GM23338 (cell line): ENCODE data around the gene STN1. TPM values are rescaled to one million over a fixed set of nuclear protein-coding genes. Genes with fewer than 3 reads are reported as not detected.

Source experiments
- ATAC-seq: fragments of 200-7000 bp; cut with Tn5 transposase; 3 replicates; pipeline ENCODE4 v1.9.1; 2020
- DNase-seq: peaks from one replicate; pipeline ENCODE4 v3.0.0-alpha.2; 2015; ENCODE audit warnings: low spot score
- H2AFZ ChIP-seq: fragments of 200-600 bp; sonication (generic); 2 replicates; pipeline ENCODE4 v1.8.0; 2016; ENCODE audit warnings: antibody characterized with exemption, mild to moderate bottlenecking, moderate library complexity
- H3F3A ChIP-seq: fragments of 200-600 bp; sonication (generic); replicated peaks from 2 replicates; pipeline ENCODE4 v1.8.0; 2017; ENCODE audit warnings: antibody characterized with exemption, mixed run types, low read depth
- H3K27ac ChIP-seq: fragments of 200-600 bp; sonication (generic); 2 replicates; pipeline ENCODE4 v1.6.1; 2016; ENCODE audit warnings: low read depth
- H3K27me3 ChIP-seq: fragments of 200-600 bp; sonication (generic); 2 replicates; pipeline ENCODE4 v1.8.0; 2016; ENCODE audit warnings: mild to moderate bottlenecking, mixed run types, moderate library complexity; ENCODE audit not compliant: insufficient read depth
- H3K36me3 ChIP-seq: fragments of 200-600 bp; sonication (generic); 2 replicates; pipeline ENCODE4 v1.8.0; 2016; ENCODE audit warnings: mild to moderate bottlenecking; ENCODE audit not compliant: insufficient read depth
- H3K4me1 ChIP-seq: fragments of 200-600 bp; sonication (generic); 2 replicates; pipeline ENCODE4 v1.8.0; 2016; ENCODE audit warnings: mild to moderate bottlenecking, moderate library complexity; ENCODE audit not compliant: insufficient read depth
- H3K4me2 ChIP-seq: fragments of 200-600 bp; sonication (generic); 2 replicates; pipeline ENCODE4 v1.7.1; 2017; ENCODE audit warnings: mixed run types
- H3K4me3 ChIP-seq: fragments of 200-600 bp; sonication (generic); 2 replicates; pipeline ENCODE4 v1.6.1; 2016; ENCODE audit warnings: mixed run types
- H3K79me2 ChIP-seq: fragments of 200-600 bp; sonication (generic); replicated peaks from 2 replicates; pipeline ENCODE4 v1.8.0; 2017; ENCODE audit warnings: mild to moderate bottlenecking; ENCODE audit not compliant: insufficient read depth
- H3K9me2 ChIP-seq: fragments of 200-600 bp; sonication (generic); 2 replicates; pipeline ENCODE4 v1.8.0; 2017; ENCODE audit not compliant: insufficient read depth
- H4K20me1 ChIP-seq: fragments of 200-600 bp; sonication (generic); replicated peaks from 2 replicates; pipeline ENCODE4 v1.8.0; 2017; ENCODE audit warnings: mild to moderate bottlenecking; ENCODE audit not compliant: insufficient read depth
- H3K27ac Mint-ChIP-seq: 2 replicates; pipeline ENCODE4 v1.8.0; 2020; ENCODE audit warnings: inconsistent platforms, mild to moderate bottlenecking, moderate library complexity, mixed read lengths
- H3K27me3 Mint-ChIP-seq: 3 replicates; pipeline ENCODE4 v1.8.0; 2022; ENCODE audit warnings: low read depth, mild to moderate bottlenecking, moderate library complexity, mixed read lengths, inconsistent platforms; ENCODE audit not compliant: insufficient read depth, poor library complexity
- H3K36me3 Mint-ChIP-seq: 3 replicates; pipeline ENCODE4 v1.8.0; 2021; ENCODE audit warnings: low read depth, mild to moderate bottlenecking, inconsistent platforms, moderate library complexity, mixed read lengths
- H3K4me1 Mint-ChIP-seq: 3 replicates; pipeline ENCODE4 v1.8.0; 2020; ENCODE audit warnings: mild to moderate bottlenecking, inconsistent platforms, mixed read lengths
- H3K4me3 Mint-ChIP-seq: 3 replicates; pipeline ENCODE4 v1.8.0; 2021; ENCODE audit warnings: moderate library complexity, mild to moderate bottlenecking, inconsistent platforms, mixed read lengths
- H3K9me3 Mint-ChIP-seq: 3 replicates; pipeline ENCODE4 v1.8.0; 2020; ENCODE audit warnings: moderate library complexity, mild to moderate bottlenecking, inconsistent platforms, mixed read lengths
- CREB1 ChIP-seq: fragments of 250-450 bp; sonication (Bioruptor Pico); IDR thresholded peaks from 2 replicates; pipeline ENCODE4 v1.5.0; 2020; ENCODE audit warnings: low read depth, mild to moderate bottlenecking, moderate library complexity
- EZH2 ChIP-seq: fragments of 200-600 bp; sonication (generic); IDR thresholded peaks from one replicate; pipeline ENCODE4 v1.8.0; 2017; ENCODE audit warnings: antibody characterized with exemption, mild to moderate bottlenecking, low read depth; ENCODE audit not compliant: unreplicated experiment
- EZH2phosphoT487 ChIP-seq: fragments of 200-600 bp; sonication (generic); IDR thresholded peaks from one replicate; pipeline ENCODE4 v1.8.1; 2018; ENCODE audit warnings: antibody characterized with exemption; ENCODE audit not compliant: unreplicated experiment
- NANOG ChIP-seq: IDR thresholded peaks from 2 replicates; pipeline ENCODE4 v1.6.1; 2016; ENCODE audit warnings: antibody characterized with exemption, borderline replicate concordance
- POLR2AphosphoS5 ChIP-seq: IDR thresholded peaks from 2 replicates; pipeline ENCODE4 v1.6.1; 2016; ENCODE audit warnings: antibody characterized with exemption, low read depth
- STAT1 ChIP-seq: IDR thresholded peaks from one replicate; pipeline ENCODE4 v1.6.1; 2016; ENCODE audit warnings: antibody characterized with exemption; ENCODE audit not compliant: unreplicated experiment
- ZNF114 ChIP-seq: fragments of 250-450 bp; sonication (Bioruptor Pico); IDR thresholded peaks from 2 replicates; pipeline ENCODE4 v1.5.0; 2020; ENCODE audit warnings: mild to moderate bottlenecking, moderate library complexity
- ZNF331 ChIP-seq: fragments of 250-450 bp; sonication (Bioruptor Pico); IDR thresholded peaks from 2 replicates; pipeline ENCODE4 v1.5.0; 2020; ENCODE audit warnings: low read depth, mild to moderate bottlenecking, moderate library complexity
- polyA plus RNA-seq: library from polyadenylated mRNA; unstranded; fragments of >200 nt; fragmentation: Nextera tagmentation; extraction: Ambion mirVana; gene quantifications from 2 replicates; pipeline ENCODE4 v1.2.1, GENCODE V29; 2016
- total RNA-seq: library from RNA; depleted of rRNA; stranded (reverse); fragments of >200 nt; shearing (Covaris generic); gene quantifications from 2 replicates; pipeline ENCODE4 v1.2.3, GENCODE V29; 2014
- TF ChIP-seq, protein P1 (sequence below): IDR thresholded peaks from one replicate; pipeline ENCODE4 v1.6.1; 2018; ENCODE audit warnings: antibody characterized with exemption; ENCODE audit not compliant: unreplicated experiment
- TF ChIP-seq, protein P2 (sequence below), 2 experiments: fragments of 200-600 bp in 1 of 2; sonication (generic) in 1 of 2; conservative IDR thresholded peaks; 2 replicates each; pipeline versions ENCODE4 v1.5.1 to v1.6.1; 2016 to 2017; ENCODE audit warnings: antibody characterized with exemption in 2 of 2, low read depth in 2 of 2, mild to moderate bottlenecking in 2 of 2, moderate library complexity in 1 of 2
- TF ChIP-seq, protein P3 (sequence below): fragments of 250-450 bp; sonication (Bioruptor Pico); IDR thresholded peaks from 2 replicates; pipeline ENCODE4 v1.5.0; 2020; ENCODE audit warnings: mild to moderate bottlenecking, moderate library complexity
- TF ChIP-seq, protein P4 (sequence below): IDR thresholded peaks from 2 replicates; pipeline ENCODE4 v1.6.1; 2016; ENCODE audit warnings: antibody characterized with exemption

STN1 gene
- total and polyA plus RNA-seq, 2 experiments from 2014 or later = 7.2 to 11.3 TPM

DNA sequence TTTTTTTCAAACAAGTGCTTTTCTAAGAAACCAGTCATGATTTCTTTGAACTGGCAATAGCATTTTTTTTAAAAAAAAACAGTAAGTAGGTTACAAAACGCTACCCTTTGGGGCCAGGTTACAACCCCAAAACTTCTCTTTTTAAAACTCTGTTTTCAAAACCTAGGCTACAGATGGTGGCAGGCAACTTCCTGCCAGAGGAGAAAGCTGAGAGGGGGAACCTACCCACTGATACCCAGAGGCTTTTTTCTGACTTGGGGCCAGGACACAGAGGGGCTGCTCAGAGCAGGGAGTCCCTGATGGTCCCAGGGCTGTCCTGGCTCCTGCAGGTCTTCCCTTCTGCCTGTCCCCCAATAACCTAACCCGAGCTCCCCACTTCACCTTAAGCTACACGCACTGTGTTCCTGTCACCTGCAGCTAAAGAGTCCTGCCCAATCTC is 6.9 kb downstream of the STN1 start:
- no peaks in the 10 kb centered on the region for H3F3A ChIP-seq
- no peak overlapping the region for H3K4me3 ChIP-seq
- Mint-ChIP-seq H3K27ac (peak overlapping the region; percentile 53; the same call in 1 of the 2 replicates), H3K36me3 (peaks cover 20% of the 10 kb centered on the region), H3K4me3 (no peak overlapping the region), H3K27me3 (peaks cover 6% of the 10 kb centered on the region), H3K4me1 (peaks cover 27% of the 10 kb centered on the region), H3K9me3 (peaks cover 13% of the 10 kb centered on the region)
- peaks cover 21% of the 10 kb centered on the region for H3K4me1 ChIP-seq
- no peaks in the 10 kb centered on the region for H4K20me1 ChIP-seq
- ATAC-seq = no peak
- no peaks in the 10 kb centered on the region for H3K27me3 ChIP-seq
- 0 out of 2 replicates have a peak, but pooled peaks cover 2% of the 10 kb centered on the region for H3K9me2 ChIP-seq
- TF ChIP-seq ZNF114 (CRISPR knock-in tag) (no peak), CREB1 (CRISPR knock-in tag) (no peak), ZNF331 (no peak), EZH2phosphoT487 (no peak), EZH2 (no peak), POLR2AphosphoS5 (no peak), NANOG (no peak), STAT1 (no peak)
- TF ChIP-seq, protein P1, sequence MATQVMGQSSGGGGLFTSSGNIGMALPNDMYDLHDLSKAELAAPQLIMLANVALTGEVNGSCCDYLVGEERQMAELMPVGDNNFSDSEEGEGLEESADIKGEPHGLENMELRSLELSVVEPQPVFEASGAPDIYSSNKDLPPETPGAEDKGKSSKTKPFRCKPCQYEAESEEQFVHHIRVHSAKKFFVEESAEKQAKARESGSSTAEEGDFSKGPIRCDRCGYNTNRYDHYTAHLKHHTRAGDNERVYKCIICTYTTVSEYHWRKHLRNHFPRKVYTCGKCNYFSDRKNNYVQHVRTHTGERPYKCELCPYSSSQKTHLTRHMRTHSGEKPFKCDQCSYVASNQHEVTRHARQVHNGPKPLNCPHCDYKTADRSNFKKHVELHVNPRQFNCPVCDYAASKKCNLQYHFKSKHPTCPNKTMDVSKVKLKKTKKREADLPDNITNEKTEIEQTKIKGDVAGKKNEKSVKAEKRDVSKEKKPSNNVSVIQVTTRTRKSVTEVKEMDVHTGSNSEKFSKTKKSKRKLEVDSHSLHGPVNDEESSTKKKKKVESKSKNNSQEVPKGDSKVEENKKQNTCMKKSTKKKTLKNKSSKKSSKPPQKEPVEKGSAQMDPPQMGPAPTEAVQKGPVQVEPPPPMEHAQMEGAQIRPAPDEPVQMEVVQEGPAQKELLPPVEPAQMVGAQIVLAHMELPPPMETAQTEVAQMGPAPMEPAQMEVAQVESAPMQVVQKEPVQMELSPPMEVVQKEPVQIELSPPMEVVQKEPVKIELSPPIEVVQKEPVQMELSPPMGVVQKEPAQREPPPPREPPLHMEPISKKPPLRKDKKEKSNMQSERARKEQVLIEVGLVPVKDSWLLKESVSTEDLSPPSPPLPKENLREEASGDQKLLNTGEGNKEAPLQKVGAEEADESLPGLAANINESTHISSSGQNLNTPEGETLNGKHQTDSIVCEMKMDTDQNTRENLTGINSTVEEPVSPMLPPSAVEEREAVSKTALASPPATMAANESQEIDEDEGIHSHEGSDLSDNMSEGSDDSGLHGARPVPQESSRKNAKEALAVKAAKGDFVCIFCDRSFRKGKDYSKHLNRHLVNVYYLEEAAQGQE = no peak
- TF ChIP-seq, protein P2, sequence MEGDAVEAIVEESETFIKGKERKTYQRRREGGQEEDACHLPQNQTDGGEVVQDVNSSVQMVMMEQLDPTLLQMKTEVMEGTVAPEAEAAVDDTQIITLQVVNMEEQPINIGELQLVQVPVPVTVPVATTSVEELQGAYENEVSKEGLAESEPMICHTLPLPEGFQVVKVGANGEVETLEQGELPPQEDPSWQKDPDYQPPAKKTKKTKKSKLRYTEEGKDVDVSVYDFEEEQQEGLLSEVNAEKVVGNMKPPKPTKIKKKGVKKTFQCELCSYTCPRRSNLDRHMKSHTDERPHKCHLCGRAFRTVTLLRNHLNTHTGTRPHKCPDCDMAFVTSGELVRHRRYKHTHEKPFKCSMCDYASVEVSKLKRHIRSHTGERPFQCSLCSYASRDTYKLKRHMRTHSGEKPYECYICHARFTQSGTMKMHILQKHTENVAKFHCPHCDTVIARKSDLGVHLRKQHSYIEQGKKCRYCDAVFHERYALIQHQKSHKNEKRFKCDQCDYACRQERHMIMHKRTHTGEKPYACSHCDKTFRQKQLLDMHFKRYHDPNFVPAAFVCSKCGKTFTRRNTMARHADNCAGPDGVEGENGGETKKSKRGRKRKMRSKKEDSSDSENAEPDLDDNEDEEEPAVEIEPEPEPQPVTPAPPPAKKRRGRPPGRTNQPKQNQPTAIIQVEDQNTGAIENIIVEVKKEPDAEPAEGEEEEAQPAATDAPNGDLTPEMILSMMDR (conservative IDR thresholded peaks at IDR 0.05; ENCODE audit: low read depth in 2 of 2) = no peak
- TF ChIP-seq, protein P3, sequence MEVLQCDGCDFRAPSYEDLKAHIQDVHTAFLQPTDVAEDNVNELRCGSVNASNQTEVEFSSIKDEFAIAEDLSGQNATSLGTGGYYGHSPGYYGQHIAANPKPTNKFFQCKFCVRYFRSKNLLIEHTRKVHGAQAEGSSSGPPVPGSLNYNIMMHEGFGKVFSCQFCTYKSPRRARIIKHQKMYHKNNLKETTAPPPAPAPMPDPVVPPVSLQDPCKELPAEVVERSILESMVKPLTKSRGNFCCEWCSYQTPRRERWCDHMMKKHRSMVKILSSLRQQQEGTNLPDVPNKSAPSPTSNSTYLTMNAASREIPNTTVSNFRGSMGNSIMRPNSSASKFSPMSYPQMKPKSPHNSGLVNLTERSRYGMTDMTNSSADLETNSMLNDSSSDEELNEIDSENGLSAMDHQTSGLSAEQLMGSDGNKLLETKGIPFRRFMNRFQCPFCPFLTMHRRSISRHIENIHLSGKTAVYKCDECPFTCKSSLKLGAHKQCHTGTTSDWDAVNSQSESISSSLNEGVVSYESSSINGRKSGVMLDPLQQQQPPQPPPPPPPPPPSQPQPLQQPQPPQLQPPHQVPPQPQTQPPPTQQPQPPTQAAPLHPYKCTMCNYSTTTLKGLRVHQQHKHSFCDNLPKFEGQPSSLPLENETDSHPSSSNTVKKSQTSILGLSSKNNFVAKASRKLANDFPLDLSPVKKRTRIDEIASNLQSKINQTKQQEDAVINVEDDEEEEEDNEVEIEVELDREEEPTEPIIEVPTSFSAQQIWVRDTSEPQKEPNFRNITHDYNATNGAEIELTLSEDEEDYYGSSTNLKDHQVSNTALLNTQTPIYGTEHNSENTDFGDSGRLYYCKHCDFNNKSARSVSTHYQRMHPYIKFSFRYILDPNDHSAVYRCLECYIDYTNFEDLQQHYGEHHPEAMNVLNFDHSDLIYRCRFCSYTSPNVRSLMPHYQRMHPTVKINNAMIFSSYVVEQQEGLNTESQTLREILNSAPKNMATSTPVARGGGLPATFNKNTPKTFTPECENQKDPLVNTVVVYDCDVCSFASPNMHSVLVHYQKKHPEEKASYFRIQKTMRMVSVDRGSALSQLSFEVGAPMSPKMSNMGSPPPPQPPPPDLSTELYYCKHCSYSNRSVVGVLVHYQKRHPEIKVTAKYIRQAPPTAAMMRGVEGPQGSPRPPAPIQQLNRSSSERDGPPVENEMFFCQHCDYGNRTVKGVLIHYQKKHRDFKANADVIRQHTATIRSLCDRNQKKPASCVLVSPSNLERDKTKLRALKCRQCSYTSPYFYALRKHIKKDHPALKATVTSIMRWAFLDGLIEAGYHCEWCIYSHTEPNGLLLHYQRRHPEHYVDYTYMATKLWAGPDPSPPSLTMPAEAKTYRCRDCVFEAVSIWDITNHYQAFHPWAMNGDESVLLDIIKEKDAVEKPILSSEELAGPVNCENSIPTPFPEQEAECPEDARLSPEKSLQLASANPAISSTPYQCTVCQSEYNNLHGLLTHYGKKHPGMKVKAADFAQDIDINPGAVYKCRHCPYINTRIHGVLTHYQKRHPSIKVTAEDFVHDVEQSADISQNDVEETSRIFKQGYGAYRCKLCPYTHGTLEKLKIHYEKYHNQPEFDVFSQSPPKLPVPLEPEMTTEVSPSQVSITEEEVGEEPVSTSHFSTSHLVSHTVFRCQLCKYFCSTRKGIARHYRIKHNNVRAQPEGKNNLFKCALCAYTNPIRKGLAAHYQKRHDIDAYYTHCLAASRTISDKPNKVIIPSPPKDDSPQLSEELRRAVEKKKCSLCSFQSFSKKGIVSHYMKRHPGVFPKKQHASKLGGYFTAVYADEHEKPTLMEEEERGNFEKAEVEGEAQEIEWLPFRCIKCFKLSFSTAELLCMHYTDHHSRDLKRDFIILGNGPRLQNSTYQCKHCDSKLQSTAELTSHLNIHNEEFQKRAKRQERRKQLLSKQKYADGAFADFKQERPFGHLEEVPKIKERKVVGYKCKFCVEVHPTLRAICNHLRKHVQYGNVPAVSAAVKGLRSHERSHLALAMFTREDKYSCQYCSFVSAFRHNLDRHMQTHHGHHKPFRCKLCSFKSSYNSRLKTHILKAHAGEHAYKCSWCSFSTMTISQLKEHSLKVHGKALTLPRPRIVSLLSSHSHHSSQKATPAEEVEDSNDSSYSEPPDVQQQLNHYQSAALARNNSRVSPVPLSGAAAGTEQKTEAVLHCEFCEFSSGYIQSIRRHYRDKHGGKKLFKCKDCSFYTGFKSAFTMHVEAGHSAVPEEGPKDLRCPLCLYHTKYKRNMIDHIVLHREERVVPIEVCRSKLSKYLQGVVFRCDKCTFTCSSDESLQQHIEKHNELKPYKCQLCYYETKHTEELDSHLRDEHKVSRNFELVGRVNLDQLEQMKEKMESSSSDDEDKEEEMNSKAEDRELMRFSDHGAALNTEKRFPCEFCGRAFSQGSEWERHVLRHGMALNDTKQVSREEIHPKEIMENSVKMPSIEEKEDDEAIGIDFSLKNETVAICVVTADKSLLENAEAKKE = no peak
- TF ChIP-seq, protein P4, sequence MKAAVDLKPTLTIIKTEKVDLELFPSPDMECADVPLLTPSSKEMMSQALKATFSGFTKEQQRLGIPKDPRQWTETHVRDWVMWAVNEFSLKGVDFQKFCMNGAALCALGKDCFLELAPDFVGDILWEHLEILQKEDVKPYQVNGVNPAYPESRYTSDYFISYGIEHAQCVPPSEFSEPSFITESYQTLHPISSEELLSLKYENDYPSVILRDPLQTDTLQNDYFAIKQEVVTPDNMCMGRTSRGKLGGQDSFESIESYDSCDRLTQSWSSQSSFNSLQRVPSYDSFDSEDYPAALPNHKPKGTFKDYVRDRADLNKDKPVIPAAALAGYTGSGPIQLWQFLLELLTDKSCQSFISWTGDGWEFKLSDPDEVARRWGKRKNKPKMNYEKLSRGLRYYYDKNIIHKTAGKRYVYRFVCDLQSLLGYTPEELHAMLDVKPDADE = no peak
- no peak overlapping the region for H3K27ac ChIP-seq
- peaks cover 6% of the 10 kb centered on the region; the same call in 1 of the 2 replicates for H3K36me3 ChIP-seq
- H2AFZ ChIP-seq = no peak overlapping the region
- no peaks in the 10 kb centered on the region for H3K79me2 ChIP-seq
- H3K4me2 ChIP-seq = no peak overlapping the region
- no peak for DNase-seq
